ENCODE results near the gene CTDSPL.

The CTDSPL gene

DNA sequence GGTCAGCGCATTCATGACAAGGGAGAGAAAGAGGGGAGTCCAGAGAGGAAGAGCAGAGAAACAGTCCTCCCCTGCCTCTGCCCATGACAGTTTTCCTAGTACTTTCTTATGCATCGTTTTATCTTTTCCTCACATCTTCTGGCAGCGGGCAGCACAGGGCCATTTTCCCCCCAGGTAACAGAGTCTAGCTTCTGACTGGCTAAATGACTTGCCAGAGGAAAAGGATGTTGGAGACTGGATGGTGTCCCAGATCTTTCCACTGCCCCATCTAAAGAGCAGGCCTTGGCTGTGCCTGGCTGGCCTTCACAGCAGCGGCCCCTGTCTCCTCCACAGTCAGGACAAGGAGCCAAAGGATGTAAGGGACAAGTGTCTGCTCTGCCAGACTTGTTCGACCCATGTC is 59.3 kb downstream of the CTDSPL start:
- no peak for DNase-seq

- no peak for DNase-seq
Measured at GRCh38 chr3:37922721-37923568, 61.3 kb downstream of the CTDSPL start.

- DNase-seq, result no peak
Measured at GRCh38 chr3:37923569-37924040, 61.9 kb downstream of the CTDSPL start.

DNA sequence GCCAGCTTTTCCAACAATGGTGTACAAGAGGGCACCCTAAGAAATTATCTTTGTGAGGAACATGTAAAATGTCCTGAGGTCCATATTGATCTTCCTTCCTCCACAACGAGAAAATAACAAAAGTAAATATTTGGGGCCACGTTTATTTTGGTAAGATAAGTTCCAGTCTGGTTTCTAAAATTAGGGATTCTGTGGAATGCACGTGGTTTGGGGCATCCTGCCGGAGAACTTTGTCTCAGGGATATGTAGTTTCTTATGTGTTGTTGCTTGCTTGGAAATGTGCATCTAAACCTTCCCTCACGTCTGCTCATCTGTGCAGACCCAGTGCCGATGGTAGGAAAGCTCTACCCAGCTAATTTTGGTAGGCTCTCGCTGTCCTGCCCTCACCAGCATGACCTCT is 62.8 kb downstream of the CTDSPL start:
- DNase-seq, result no peak

GRCh38 chr3:37925157-37925556 is 63.5 kb downstream of the CTDSPL start:
- no peak for DNase-seq

- DNase-seq, result no peak
Measured at GRCh38 chr3:37926611-37927010, 64.9 kb downstream of the CTDSPL start.

DNA sequence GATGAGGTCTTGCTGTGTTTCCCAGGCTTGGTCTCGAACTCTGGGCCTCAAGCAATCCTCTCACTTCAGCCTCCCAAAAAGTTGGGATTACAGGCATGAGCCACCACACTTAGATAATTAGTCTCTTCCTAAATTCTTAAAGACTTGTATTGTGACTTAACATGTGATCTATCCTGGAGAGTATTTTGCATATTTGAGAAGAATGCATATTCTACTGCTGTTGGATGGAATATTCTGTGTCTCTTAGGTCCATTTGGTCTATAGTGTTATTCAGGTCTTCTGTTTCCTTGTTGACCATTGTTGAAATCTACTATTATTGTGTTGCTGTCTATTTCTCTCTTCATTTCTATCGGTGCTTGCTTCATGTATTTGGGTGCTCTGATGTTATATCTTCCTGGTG is 68.8 kb downstream of the CTDSPL start:
- DNase-seq, result no peak

DNA sequence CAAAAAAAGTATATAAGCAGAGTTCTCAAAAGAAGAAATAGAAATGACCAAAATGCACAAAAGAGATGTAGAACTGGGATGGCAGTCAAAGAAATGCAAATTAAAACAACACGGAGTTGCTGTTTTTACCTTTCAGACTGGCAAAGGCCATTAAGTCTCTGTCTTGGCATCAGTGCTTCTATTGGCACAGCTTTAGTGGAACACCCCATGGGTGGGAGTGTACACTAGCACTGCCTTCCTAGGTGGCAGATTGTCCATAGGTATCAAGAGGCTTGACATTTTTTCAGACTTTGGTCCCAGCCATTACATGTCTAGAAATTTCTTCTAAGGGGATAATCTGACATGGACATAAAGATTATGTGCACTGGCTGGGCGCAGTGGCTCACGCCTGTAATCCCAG is 70.8 kb downstream of the CTDSPL start:
- DNase-seq, result no peak

DNA sequence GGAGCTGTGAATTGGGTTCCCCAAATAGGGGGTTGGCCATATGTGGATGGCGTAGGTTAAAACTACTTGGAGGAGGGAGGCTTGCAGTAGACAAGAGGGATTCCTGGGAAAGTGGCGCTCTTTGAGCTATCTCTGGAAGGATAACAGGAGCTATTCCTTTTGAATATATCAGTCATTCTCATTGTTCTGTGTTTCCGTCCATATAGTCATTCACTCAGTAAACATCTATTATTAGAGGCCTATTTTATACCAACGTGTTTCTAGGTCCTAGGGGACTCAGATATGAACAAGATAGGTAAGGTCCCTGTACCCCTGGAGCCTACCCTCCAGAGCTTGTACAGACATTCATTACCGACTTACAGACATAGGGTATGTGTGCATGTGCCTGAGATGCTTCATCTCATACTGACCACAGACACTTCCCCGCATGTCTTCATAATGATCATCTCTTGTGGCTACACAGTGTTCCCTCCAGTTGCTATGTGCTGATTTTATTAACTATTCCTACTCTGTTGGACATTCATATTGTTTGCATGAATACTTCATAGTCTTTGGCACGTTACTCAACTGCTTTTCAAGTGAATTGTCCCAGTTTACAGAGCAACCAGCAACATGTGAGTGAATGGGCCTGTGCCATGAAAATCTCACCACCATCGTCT is 73.1 kb downstream of the CTDSPL start:
- no peak for DNase-seq

DNA sequence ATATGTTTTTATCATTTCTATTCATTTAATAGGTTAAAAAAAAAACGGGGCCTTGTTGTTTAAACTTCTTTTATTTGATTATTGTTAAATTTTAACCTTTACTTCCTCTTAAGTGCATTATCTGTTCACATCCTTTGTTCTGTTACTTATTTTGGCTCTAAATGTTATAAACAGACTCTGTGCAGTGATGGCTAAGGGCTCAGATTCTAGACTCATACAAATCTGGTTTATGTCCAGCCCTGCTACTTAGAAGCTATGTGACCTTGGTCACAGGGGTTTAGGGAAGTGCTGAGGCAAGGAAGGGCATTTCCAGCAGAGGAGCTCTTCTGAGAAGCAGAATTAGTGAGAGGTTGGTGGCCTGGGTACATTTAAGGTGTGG is 73.6 kb downstream of the CTDSPL start:
- DNase-seq, result no peak

DNA sequence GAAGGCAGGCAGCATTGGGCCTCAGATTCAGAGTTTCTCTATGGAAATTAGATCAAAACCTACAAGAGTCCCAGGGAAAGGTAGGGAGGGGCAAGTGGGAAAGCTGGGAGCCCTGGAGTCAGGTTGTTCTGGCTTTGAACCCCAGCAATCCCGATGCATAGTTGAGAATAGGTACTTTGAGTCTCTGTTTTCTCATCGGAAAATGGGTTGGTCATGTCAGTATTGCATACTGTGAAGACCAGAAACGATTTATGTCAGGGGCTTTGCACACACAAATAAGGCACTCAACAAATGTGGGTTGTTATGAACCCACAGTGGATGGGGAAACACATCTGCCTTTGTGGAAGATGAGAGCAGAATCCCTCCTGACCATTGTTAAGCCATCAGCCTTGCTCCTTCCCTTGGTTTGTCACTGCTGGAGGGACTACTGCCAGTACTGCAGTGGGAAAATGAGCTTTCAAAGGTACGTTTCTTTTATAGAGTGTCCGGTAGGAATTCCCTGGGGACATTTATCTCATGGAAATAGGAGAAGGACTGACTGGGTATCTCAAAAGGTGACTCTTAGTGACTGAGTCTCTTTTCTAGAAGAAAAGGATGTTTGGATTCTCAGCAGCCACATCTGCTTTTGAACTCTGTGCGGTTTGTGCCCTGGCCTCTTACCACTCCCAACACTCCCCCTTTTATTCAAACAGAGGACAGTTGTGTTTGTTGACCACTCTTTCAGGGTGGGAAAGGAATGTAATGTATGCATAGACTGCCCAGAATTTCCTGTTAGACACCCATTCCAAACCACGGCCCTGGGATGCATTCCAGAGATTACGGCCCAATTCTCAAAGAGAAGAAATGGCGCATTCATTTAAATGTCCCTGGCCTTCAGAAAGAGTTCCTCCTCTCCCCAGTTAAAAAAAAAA is 74.3 kb downstream of the CTDSPL start:
- no peak for DNase-seq

GRCh38 chr3:37937156-37937555 is 75.5 kb downstream of the CTDSPL start:
- DNase-seq, result no peak

DNA sequence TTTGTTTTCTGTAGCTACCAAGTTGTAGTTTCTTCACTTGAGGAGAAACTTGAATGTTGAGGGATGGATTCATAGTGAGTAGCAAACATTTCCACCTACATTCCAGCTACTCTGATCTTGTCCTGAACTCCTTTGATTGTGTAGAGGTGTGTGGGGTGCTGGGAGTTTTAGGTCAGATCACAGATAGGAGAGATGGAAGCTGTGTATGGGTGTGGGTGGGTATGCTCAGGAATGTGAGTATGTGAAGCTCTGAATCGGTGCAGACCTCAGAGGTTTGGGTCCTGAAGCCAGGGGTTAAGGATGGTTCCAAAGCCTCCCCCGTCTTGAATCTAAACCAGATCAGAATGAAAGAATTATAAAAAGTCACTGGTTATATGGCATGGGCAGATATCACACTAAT is 76.3 kb downstream of the CTDSPL start:
- DNase-seq, result no peak

DNA sequence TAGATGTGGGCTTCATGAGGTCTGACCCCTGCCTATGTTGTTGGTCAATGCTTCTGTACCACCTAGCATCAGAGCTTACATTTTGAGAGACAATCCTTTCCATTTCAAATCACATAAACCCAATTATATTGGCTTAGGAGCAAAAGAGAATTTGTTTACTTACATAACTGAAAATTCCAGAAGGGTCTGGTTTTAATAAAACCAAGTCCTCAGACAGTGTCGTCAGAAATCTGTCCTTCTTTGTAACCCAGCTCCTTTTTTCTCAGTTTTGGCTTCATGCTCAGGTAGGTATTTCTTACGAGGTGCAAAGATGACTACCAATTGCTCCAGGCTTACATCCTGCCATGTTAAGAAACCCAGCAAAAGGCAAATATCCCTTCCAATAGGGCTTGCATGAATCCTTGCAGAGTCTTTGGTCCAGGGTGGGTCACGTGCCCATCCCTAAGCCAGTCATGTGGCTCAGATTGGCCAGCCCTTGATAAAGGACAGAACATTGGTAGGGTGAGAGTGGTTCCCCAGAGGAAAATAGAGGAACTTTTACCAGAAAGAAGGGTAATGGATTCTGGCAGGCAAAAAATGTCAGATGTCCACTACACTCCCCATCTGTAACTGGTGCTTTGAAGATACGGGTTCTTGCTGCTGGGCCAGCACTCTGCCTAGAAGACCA is 78.7 kb downstream of the CTDSPL start:
- no peak for DNase-seq

DNA sequence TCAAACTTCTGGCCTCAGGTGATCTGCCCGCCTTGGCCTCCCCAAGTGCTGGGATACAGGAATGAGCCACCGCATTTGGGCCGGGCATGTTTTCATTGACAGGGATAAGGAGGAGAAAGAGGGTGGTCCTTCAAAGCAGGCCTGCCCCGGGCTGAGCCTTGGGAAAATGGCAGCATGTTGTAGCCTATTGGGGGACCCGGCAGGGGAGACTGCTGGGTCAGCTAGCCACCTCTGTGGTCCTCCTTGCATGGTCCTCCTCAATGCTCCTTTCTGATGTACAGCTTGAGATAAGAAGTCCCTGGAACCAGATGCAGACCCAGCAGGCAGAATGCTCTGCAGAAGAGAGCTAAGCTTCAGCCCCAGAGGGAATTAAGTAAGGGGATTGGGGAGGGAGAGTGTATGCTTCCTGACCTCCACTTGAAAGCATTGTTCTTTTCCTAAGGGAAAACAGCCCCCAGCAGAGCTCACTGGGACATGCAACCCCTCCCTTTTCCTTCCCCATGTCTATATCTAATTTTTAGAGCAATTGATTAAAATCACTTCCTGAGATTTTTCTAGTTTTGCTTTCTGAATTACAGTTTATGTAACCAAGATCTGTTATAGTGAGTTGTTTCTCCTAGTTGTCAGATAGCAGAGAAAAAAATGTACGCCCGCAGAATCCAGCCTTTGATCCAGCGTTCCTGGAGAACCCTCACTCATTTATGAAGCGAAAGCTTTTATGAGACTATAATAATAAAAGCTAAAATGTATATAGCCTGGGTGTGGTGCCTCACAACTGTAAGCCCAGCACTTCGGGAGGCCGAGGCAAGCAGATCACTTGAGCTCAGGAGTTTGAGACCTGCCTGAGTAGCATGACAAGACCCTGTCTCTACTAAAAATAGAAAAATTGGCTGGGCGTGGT is 80.2 kb downstream of the CTDSPL start:
- DNase-seq, result no peak

- no peak for DNase-seq
Measured at GRCh38 chr3:37942646-37943045, 81.0 kb downstream of the CTDSPL start.

- DNase-seq, result no peak
Measured at GRCh38 chr3:37943126-37943525, 81.4 kb downstream of the CTDSPL start.

- no peak for DNase-seq
Measured at GRCh38 chr3:37943631-37944314, 82.1 kb downstream of the CTDSPL start.

DNA sequence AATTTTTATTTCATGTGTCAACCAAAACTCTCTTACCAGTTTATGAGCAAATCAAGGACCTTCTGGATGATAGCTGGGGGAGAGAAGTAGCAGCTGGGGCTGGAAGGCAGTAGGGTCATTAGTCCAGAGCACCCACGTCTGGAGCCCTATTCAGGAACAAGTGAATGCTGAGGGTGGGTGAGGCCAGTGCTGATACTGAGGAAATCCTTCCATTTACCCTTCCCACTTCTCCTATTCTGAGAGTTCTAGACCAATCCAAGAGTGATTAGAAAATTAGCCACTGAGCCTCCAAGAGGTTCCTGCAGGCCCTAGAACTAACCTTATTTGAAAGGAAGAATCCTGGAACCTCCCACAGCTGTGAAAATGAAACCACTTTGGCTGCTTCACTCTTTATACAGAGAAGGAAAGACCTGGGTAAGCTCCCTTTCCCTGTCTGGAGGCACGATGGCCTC is 82.7 kb downstream of the CTDSPL start:
- no peak for DNase-seq

- no peak for DNase-seq
Measured at GRCh38 chr3:37945156-37945806, 83.6 kb downstream of the CTDSPL start.
